Kidney epithelial cell (primary cell): ENCODE measurements around the gene MYL11. TPM values are rescaled to one million over a fixed set of nuclear protein-coding genes. Genes with fewer than 3 reads are reported as not detected.

Source experiments
- DNase-seq: peaks from one replicate; pipeline ENCODE4 v3.0.0-alpha.2; 2010; ENCODE audit warnings: low read depth
- H3K27me3 ChIP-seq: 2 replicates; pipeline ENCODE4 v1.6.0; 2011; ENCODE audit warnings: low read length; ENCODE audit not compliant: control insufficient read depth, insufficient read depth
- H3K36me3 ChIP-seq: 2 replicates; pipeline ENCODE4 v1.5.1; 2011; ENCODE audit warnings: low read length; ENCODE audit not compliant: control insufficient read depth, insufficient read depth
- H3K4me3 ChIP-seq: 2 replicates; pipeline ENCODE4 v1.5.1; 2011; ENCODE audit warnings: low read depth, mild to moderate bottlenecking, control low read depth, low read length
- total RNA-seq: library from RNA; depleted of rRNA; stranded (reverse); fragments of >200 nt; gene quantifications from 2 replicates; pipeline ENCODE4 v1.2.3, GENCODE V29; 2015
- TF ChIP-seq, protein P1 (sequence below): IDR thresholded peaks from 2 replicates; pipeline ENCODE4 v1.5.1; 2011; ENCODE audit warnings: mild to moderate bottlenecking, moderate library complexity, low read length, control low read depth, inconsistent platforms; ENCODE audit not compliant: insufficient read depth, poor library complexity, severe bottlenecking

MYL11 gene
- total RNA-seq, 1 donor from 2014 or later: not detected

- Histone ChIP-seq H3K36me3 (peaks cover 2% of the 10 kb centered on the region), H3K4me3 (no peak overlapping the region), H3K27me3 (no peaks in the 10 kb centered on the region)
- TF ChIP-seq, protein P1, sequence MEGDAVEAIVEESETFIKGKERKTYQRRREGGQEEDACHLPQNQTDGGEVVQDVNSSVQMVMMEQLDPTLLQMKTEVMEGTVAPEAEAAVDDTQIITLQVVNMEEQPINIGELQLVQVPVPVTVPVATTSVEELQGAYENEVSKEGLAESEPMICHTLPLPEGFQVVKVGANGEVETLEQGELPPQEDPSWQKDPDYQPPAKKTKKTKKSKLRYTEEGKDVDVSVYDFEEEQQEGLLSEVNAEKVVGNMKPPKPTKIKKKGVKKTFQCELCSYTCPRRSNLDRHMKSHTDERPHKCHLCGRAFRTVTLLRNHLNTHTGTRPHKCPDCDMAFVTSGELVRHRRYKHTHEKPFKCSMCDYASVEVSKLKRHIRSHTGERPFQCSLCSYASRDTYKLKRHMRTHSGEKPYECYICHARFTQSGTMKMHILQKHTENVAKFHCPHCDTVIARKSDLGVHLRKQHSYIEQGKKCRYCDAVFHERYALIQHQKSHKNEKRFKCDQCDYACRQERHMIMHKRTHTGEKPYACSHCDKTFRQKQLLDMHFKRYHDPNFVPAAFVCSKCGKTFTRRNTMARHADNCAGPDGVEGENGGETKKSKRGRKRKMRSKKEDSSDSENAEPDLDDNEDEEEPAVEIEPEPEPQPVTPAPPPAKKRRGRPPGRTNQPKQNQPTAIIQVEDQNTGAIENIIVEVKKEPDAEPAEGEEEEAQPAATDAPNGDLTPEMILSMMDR: no peak
- DNase-seq: no peak
Measured at GRCh38 chr16:30416047-30416603, 41.5 kb downstream of the MYL11 start.

GRCh38 chr16:30416624-30417528 lies 42.3 kb downstream of the MYL11 start:
- Histone ChIP-seq H3K27me3 (no peaks in the 10 kb centered on the region), H3K4me3 (peak overlapping the region; percentile 45), H3K36me3 (no peaks in the 10 kb centered on the region)
- TF ChIP-seq, protein P1: no peak
- DNase-seq: no peak

DNA sequence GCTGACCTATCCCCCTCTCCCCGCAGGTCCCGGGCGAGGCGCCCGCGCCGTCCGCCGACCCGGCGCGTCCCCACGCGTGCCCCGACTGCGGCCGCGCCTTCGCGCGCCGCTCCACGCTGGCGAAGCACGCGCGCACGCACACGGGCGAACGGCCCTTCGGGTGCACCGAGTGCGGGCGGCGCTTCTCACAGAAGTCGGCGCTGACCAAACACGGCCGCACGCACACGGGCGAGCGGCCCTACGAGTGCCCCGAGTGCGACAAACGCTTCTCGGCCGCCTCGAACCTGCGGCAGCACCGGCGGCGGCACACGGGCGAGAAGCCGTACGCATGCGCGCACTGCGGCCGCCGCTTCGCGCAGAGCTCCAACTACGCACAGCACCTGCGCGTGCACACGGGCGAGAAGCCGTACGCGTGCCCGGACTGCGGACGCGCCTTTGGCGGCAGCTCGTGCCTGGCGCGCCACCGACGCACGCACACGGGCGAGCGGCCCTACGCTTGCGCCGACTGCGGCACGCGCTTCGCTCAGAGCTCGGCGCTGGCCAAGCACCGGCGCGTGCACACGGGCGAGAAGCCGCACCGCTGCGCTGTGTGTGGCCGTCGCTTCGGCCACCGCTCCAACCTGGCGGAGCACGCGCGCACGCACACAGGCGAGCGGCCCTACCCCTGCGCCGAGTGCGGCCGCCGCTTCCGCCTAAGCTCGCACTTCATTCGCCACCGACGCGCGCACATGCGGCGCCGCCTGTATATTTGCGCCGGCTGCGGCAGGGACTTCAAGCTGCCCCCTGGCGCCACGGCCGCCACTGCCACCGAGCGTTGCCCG lies 43.1 kb downstream of the MYL11 start:
- Histone ChIP-seq H3K4me3 (peak overlapping the region; percentile 45), H3K36me3 (no peaks in the 10 kb centered on the region)
- peak; percentile 60 for DNase-seq

GRCh38 chr16:30418350-30419181 lies 44.0 kb downstream of the MYL11 start:
- H3K27me3 ChIP-seq: no peaks in the 10 kb centered on the region
- H3K36me3 ChIP-seq: no peaks in the 10 kb centered on the region
- H3K4me3 ChIP-seq: peak overlapping the region; percentile 45
- DNase-seq: no peak
- TF ChIP-seq, protein P1: no peak

More for the DNA sequence above, 43.1 kb downstream of the MYL11 start:
- TF ChIP-seq, protein P1: peak; percentile 11
- no peaks in the 10 kb centered on the region for H3K27me3 ChIP-seq

- TF ChIP-seq, protein P1: no peak
- H3K27me3 ChIP-seq: no peaks in the 10 kb centered on the region
- no peak overlapping the region for H3K4me3 ChIP-seq
- no peak for DNase-seq
- H3K36me3 ChIP-seq: no peaks in the 10 kb centered on the region
Measured at GRCh38 chr16:30421010-30421409, 46.4 kb downstream of the MYL11 start.
